ENCODE data around the gene PCBD1.

GRCh38 chr10:70915806-70916205 lies 27.4 kb upstream of the PCBD1 start:
- TF ChIP-seq, protein P1, sequence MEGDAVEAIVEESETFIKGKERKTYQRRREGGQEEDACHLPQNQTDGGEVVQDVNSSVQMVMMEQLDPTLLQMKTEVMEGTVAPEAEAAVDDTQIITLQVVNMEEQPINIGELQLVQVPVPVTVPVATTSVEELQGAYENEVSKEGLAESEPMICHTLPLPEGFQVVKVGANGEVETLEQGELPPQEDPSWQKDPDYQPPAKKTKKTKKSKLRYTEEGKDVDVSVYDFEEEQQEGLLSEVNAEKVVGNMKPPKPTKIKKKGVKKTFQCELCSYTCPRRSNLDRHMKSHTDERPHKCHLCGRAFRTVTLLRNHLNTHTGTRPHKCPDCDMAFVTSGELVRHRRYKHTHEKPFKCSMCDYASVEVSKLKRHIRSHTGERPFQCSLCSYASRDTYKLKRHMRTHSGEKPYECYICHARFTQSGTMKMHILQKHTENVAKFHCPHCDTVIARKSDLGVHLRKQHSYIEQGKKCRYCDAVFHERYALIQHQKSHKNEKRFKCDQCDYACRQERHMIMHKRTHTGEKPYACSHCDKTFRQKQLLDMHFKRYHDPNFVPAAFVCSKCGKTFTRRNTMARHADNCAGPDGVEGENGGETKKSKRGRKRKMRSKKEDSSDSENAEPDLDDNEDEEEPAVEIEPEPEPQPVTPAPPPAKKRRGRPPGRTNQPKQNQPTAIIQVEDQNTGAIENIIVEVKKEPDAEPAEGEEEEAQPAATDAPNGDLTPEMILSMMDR (conservative IDR thresholded peaks at IDR 0.05 in 1 of 2, IDR thresholded peaks at IDR 0.05 in 1 of 2; ENCODE audit: extremely low read depth in 1 of 2, insufficient read depth in 1 of 2, low read depth in 1 of 2, low read length in 2 of 2): no peak
- TF ChIP-seq EZH2 (IDR thresholded peaks at IDR 0.05; ENCODE audit: borderline replicate concordance, low read length): no peak
